ENCODE results near the gene EXOSC6.
"Not testable (repeated sequence)": the region's sequence is repeated elsewhere in the genome, so short reads cannot be mapped to it uniquely, and the experiment has no call there.

GRCh38 chr16:70199170-70199569 is 52.6 kb downstream of the EXOSC6 start:
- not testable (repeated sequence) for TF ChIP-seq SIN3A (IDR thresholded peaks at IDR 0.05; ENCODE audit: borderline replicate concordance, low read depth, low read length); POLR2AphosphoS5 (IDR thresholded peaks at IDR 0.05; ENCODE audit: low read depth, low read length)

Measured in SK-N-SH (cell line).